HCT116 (cell line): ENCODE data around the gene RPTOR. TPM values are rescaled to one million over a fixed set of nuclear protein-coding genes. Genes with fewer than 3 reads are reported as not detected.

ENCODE experiments used
- ATAC-seq: fragments of 200-7000 bp; cut with Tn5 transposase; 2 replicates; pipeline ENCODE4 v1.9.1; 2020; ENCODE audit warnings: mild to moderate bottlenecking, moderate library complexity
- BruUV-seq: library from RNA; stranded (reverse); fragments of 400-500 nt; replicated peaks from 2 replicates; lab custom pipeline; 2021; lab: Mats Ljungman, UMichigan
- CTCF ChIA-PET: fragments of 300-600 bp; sonication (Branson Sonifier 250); formaldehyde crosslinking; loops from one replicate; lab custom pipeline; 2021; ENCODE audit warnings: antibody characterized with exemption; lab: Charles Lee
- POLR2A ChIA-PET: fragments of 300-600, 350-600 bp; sonication (Branson Sonifier 250); formaldehyde crosslinking; loops from one replicate; lab custom pipeline; 2021; ENCODE audit warnings: antibody characterized with exemption; lab: Charles Lee
- RAD21 ChIA-PET, 2 experiments: fragments of 300-600 bp; sonication (Branson Sonifier 250); formaldehyde crosslinking; loops; one replicate each; lab custom pipeline; 2023; ENCODE audit warnings: low total read pairs in 2 of 2; ENCODE audit not compliant: uncharacterized antibody in 2 of 2, unreplicated experiment in 2 of 2, low non-redundant PET in 1 of 2; lab: Charles Lee
- DNase-seq: peaks from one replicate; pipeline ENCODE4 v3.0.0-alpha.2; 2010; ENCODE audit warnings: low read depth, low spot score
- H2AFZ ChIP-seq: fragments of 200-600 bp; shearing (Covaris generic), sonication (generic); 2 replicates; pipeline ENCODE4 v1.6.1; 2017; ENCODE audit warnings: low read depth, mixed run types, mixed read lengths, antibody characterized with exemption, low read length; ENCODE audit not compliant: poor library complexity, severe bottlenecking
- H3K27ac ChIP-seq: 2 replicates; pipeline ENCODE4 v1.5.1; 2012; ENCODE audit warnings: low read depth, low read length
- H3K27me3 ChIP-seq: fragments of 200-600 bp; sonication (generic); 2 replicates; pipeline ENCODE4 v1.6.1; 2016; ENCODE audit warnings: mixed run types, low read length, mixed read lengths; ENCODE audit not compliant: insufficient read depth
- H3K36me3 ChIP-seq, 2 experiments: fragments of 200-500 bp in 1 of 2; fragments of 200-600 bp in 1 of 2; sonication (Bioruptor generic) in 1 of 2; sonication (generic) in 1 of 2; 2 replicates each; pipeline versions ENCODE4 v1.5.1 to v1.6.1; 2014 to 2016; ENCODE audit warnings: low read length in 2 of 2, inconsistent platforms in 1 of 2, mixed read lengths in 1 of 2, mixed run types in 1 of 2; ENCODE audit not compliant: insufficient read depth in 2 of 2, control insufficient read depth in 1 of 2
- H3K4me1 ChIP-seq, 2 experiments: fragments of 200-600 bp in 1 of 2; sonication (generic) in 1 of 2; 2 replicates each; pipeline versions ENCODE4 v1.5.1 to v1.6.1; 2012 to 2017; ENCODE audit warnings: low read length in 2 of 2, inconsistent platforms in 1 of 2, mild to moderate bottlenecking in 1 of 2, mixed read lengths in 1 of 2, mixed run types in 1 of 2, moderate library complexity in 1 of 2; ENCODE audit not compliant: insufficient read depth in 2 of 2, control insufficient read depth in 1 of 2
- H3K4me2 ChIP-seq: fragments of 200-600 bp; sonication (generic); 2 replicates; pipeline ENCODE4 v1.6.1; 2017; ENCODE audit warnings: mixed run types, low read length, mixed read lengths
- H3K4me3 ChIP-seq, 2 experiments: fragments of 200-600 bp in 1 of 2; sonication (generic) in 1 of 2; replicated peaks in 1 of 2; 2 replicates each; pipeline ENCODE4 v1.5.1; 2011 to 2016; ENCODE audit warnings: low read length in 2 of 2, control low read depth in 1 of 2, low read depth in 1 of 2, mild to moderate bottlenecking in 1 of 2, mixed read lengths in 1 of 2, mixed run types in 1 of 2
- H3K79me2 ChIP-seq: fragments of 200-600 bp; sonication (generic); 2 replicates; pipeline ENCODE4 v1.6.1; 2017; ENCODE audit warnings: mild to moderate bottlenecking, mixed run types, low read length, moderate library complexity, mixed read lengths; ENCODE audit not compliant: insufficient read depth
- H3K9ac ChIP-seq: fragments of 200-600 bp; sonication (generic); 2 replicates; pipeline ENCODE4 v1.6.1; 2016; ENCODE audit warnings: low read length, mixed read lengths
- H3K9me2 ChIP-seq: fragments of 200-600 bp; sonication (generic), shearing (Covaris generic); 2 replicates; pipeline ENCODE4 v1.6.1; 2017; ENCODE audit warnings: mixed run types, mild to moderate bottlenecking, moderate library complexity; ENCODE audit not compliant: insufficient read depth
- H3K9me3 ChIP-seq, 2 experiments: fragments of 200-500 bp in 1 of 2; fragments of 200-600 bp in 1 of 2; sonication (Bioruptor generic) in 1 of 2; sonication (generic) in 1 of 2; 2 replicates each; pipeline ENCODE4 v1.6.1; 2014 to 2017; ENCODE audit warnings: low read length in 2 of 2, mixed read lengths in 2 of 2, inconsistent platforms in 1 of 2, low read depth in 1 of 2, mild to moderate bottlenecking in 1 of 2, mixed run types in 1 of 2, moderate library complexity in 1 of 2; ENCODE audit not compliant: control insufficient read depth in 1 of 2, insufficient read depth in 1 of 2
- H4K20me1 ChIP-seq: fragments of 200-600 bp; sonication (generic), shearing (Covaris generic); 2 replicates; pipeline ENCODE4 v1.6.1; 2017; ENCODE audit warnings: mixed run types, mild to moderate bottlenecking, moderate library complexity; ENCODE audit not compliant: insufficient read depth
- CBX3 ChIP-seq: IDR thresholded peaks from 2 replicates; pipeline ENCODE4 v1.6.1; 2012; ENCODE audit warnings: low read depth
- CEBPB ChIP-seq: IDR thresholded peaks from 2 replicates; pipeline ENCODE4 v1.6.1; 2012; ENCODE audit warnings: low read depth
- CTCF ChIP-seq, 3 experiments: fragments of 200-600 bp in 1 of 3; sonication (generic) in 1 of 3; IDR thresholded peaks in 2 of 3; conservative IDR thresholded peaks in 1 of 3; 2 replicates each; pipeline ENCODE4 v1.5.1; 2012 to 2017; ENCODE audit warnings: low read depth in 2 of 3, low read length in 2 of 3, antibody characterized with exemption in 1 of 3, borderline replicate concordance in 1 of 3, control low read depth in 1 of 3, mild to moderate bottlenecking in 1 of 3, mixed read lengths in 1 of 3, mixed run types in 1 of 3, moderate library complexity in 1 of 3; ENCODE audit not compliant: insufficient read depth in 1 of 3
- EZH2 ChIP-seq: fragments of 200-600 bp; sonication (generic); IDR thresholded peaks from 2 replicates; pipeline ENCODE4 v1.6.1; 2017; ENCODE audit warnings: antibody characterized with exemption, mixed run types
- JUND ChIP-seq: IDR thresholded peaks from 2 replicates; pipeline ENCODE4 v1.6.1; 2012
- MAX ChIP-seq: IDR thresholded peaks from 2 replicates; pipeline ENCODE4 v1.6.1; 2012
- POLR2A ChIP-seq: IDR thresholded peaks from 2 replicates; pipeline ENCODE4 v1.7.0; 2011; ENCODE audit warnings: borderline replicate concordance; ENCODE audit not compliant: insufficient read depth, insufficient read length; ENCODE audit errors: extremely low read depth
- POLR2AphosphoS5 ChIP-seq: IDR thresholded peaks from 2 replicates; pipeline ENCODE4 v1.6.1; 2011; ENCODE audit warnings: mild to moderate bottlenecking, low read depth, low read length, moderate library complexity
- RAD21 ChIP-seq: IDR thresholded peaks from 2 replicates; pipeline ENCODE4 v1.6.1; 2012; ENCODE audit warnings: low read depth, mild to moderate bottlenecking
- SIN3A ChIP-seq: IDR thresholded peaks from 2 replicates; pipeline ENCODE4 v1.6.1; 2012; ENCODE audit warnings: low read depth
- SP1 ChIP-seq: IDR thresholded peaks from 2 replicates; pipeline ENCODE4 v1.6.1; 2012; ENCODE audit warnings: low read depth
- ZBTB33 ChIP-seq: IDR thresholded peaks from 2 replicates; pipeline ENCODE4 v1.6.1; 2011; ENCODE audit warnings: mild to moderate bottlenecking, low read length, moderate library complexity; ENCODE audit not compliant: insufficient replicate concordance; ENCODE audit errors: extremely low read depth
- ZFX ChIP-seq: fragments of 450-650 bp; IDR thresholded peaks from 2 replicates; pipeline ENCODE4 v1.6.1; 2017
- ZNF274 ChIP-seq: fragments of 200-500 bp; sonication (Bioruptor generic); IDR thresholded peaks from 2 replicates; pipeline ENCODE4 v1.6.1; 2014; ENCODE audit warnings: mild to moderate bottlenecking, low read depth, low read length, inconsistent platforms
- intact Hi-C: fragments of 100-400 bp; cut with micrococcal nuclease; formaldehyde crosslinking; loops from 2 replicates; pipeline ENCODE4 v1.10.0; 2022
- total RNA-seq: library from RNA; stranded (reverse); gene quantifications from one replicate; pipeline ENCODE4 v1.2.1, GENCODE V29; 2021; ENCODE audit not compliant: unreplicated experiment

RPTOR gene
- total RNA-seq, 1 experiment from 2014 or later, result 69.5 TPM

- CTCF ChIA-PET, result no interaction called here
- H3K9me2 ChIP-seq, result no peaks in the 10 kb centered on the region
- no peak overlapping the region for H3K9ac ChIP-seq
- TF ChIP-seq POLR2A (no peak), EZH2 (no peak), SP1 (no peak), ZFX (no peak), POLR2AphosphoS5 (no peak), SIN3A (no peak), RAD21 (no peak), CEBPB (no peak), CBX3 (no peak), ZBTB33 (no peak), CTCF (IDR thresholded peaks at IDR 0.05 in 2 of 3, conservative IDR thresholded peaks at IDR 0.05 in 1 of 3; ENCODE audit: borderline replicate concordance in 1 of 3, insufficient read depth in 1 of 3, low read depth in 2 of 3, low read length in 2 of 3) (no peak), ZNF274 (no peak), MAX (no peak), JUND (no peak)
- H3K27ac ChIP-seq, result no peak overlapping the region
- POLR2A ChIA-PET, result no interaction called here
- no peak overlapping the region for H3K4me2 ChIP-seq
- H3K27me3 ChIP-seq, result no peaks in the 10 kb centered on the region
- no peaks in the 10 kb centered on the region for H3K4me1 ChIP-seq
- ATAC-seq (no peak), DNase-seq (no peak)
- H3K79me2 ChIP-seq, result peaks cover 64% of the 10 kb centered on the region
- BruUV-seq, result no TSS peak
- RAD21 ChIA-PET, result no interaction called here
- no peaks in the 10 kb centered on the region for H3K9me3 ChIP-seq
- no peaks in the 10 kb centered on the region; a peak in 1 of 4 replicates for H3K36me3 ChIP-seq
- intact Hi-C loops, result no loop called here
- no peaks in the 10 kb centered on the region; the same call in 1 of the 2 replicates for H4K20me1 ChIP-seq
- H2AFZ ChIP-seq, result no peak overlapping the region
- H3K4me3 ChIP-seq, result no peak overlapping the region
Measured at GRCh38 chr17:80709090-80709695, 164.6 kb downstream of the RPTOR start.
